Measurements from ENCODE around the gene TCF25. TPM values are rescaled to one million over a fixed set of nuclear protein-coding genes. Genes with fewer than 3 reads are reported as not detected.

Gene TCF25
- total and polyA plus RNA-seq, 2 experiments from 2014 or later = 95.4 to 143 TPM

GRCh38 chr16:89956505-89957215 is 83.3 kb downstream of the TCF25 start (continued):
- TF ChIP-seq NANOG (IDR thresholded peaks at IDR 0.05; ENCODE audit: borderline replicate concordance) (no peak), JUNB (IDR thresholded peaks at IDR 0.05; ENCODE audit: unreplicated experiment) (no peak), REST (IDR thresholded peaks at IDR 0.05; ENCODE audit: unreplicated experiment) (no peak), ZNF114 (CRISPR knock-in tag; IDR thresholded peaks at IDR 0.05) (no peak)
- TF ChIP-seq, protein P1, sequence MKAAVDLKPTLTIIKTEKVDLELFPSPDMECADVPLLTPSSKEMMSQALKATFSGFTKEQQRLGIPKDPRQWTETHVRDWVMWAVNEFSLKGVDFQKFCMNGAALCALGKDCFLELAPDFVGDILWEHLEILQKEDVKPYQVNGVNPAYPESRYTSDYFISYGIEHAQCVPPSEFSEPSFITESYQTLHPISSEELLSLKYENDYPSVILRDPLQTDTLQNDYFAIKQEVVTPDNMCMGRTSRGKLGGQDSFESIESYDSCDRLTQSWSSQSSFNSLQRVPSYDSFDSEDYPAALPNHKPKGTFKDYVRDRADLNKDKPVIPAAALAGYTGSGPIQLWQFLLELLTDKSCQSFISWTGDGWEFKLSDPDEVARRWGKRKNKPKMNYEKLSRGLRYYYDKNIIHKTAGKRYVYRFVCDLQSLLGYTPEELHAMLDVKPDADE (IDR thresholded peaks at IDR 0.05) = no peak

- H3K9me3 Mint-ChIP-seq = no peaks in the 10 kb centered on the region
- H3K4me3 ChIP-seq = no peak overlapping the region
- H3K79me2 ChIP-seq (replicated peaks; ENCODE audit: insufficient read depth) = no peaks in the 10 kb centered on the region
- peaks cover 11% of the 10 kb centered on the region for H3K27me3 Mint-ChIP-seq (ENCODE audit: insufficient read depth, low read depth, poor library complexity)
- no peak overlapping the region for H3K27ac ChIP-seq (ENCODE audit: low read depth)
- no peaks in the 10 kb centered on the region for H3K36me3 ChIP-seq (ENCODE audit: insufficient read depth)
- H3K4me1 Mint-ChIP-seq = peaks cover 9% of the 10 kb centered on the region
- H2AFZ ChIP-seq = no peak overlapping the region
- H3F3A ChIP-seq (replicated peaks; ENCODE audit: low read depth) = no peaks in the 10 kb centered on the region
- H3K9me2 ChIP-seq (ENCODE audit: insufficient read depth) = no peaks in the 10 kb centered on the region
- no peak overlapping the region for H3K27ac Mint-ChIP-seq
- H3K4me3 Mint-ChIP-seq = no peak overlapping the region
- no peak for ATAC-seq
- H3K27me3 ChIP-seq (ENCODE audit: insufficient read depth) = no peaks in the 10 kb centered on the region
- no peak overlapping the region for H3K4me2 ChIP-seq
- no peak for DNase-seq (ENCODE audit: low spot score)
- no peaks in the 10 kb centered on the region; the same call in 1 of the 2 replicates for H4K20me1 ChIP-seq (replicated peaks; ENCODE audit: insufficient read depth)
- H3K4me1 ChIP-seq (ENCODE audit: insufficient read depth) = no peaks in the 10 kb centered on the region
- peaks cover 29% of the 10 kb centered on the region for H3K36me3 Mint-ChIP-seq (ENCODE audit: low read depth)
- TF ChIP-seq STAT1 (IDR thresholded peaks at IDR 0.05; ENCODE audit: unreplicated experiment) (no peak), CREB1 (CRISPR knock-in tag; IDR thresholded peaks at IDR 0.05; ENCODE audit: low read depth) (no peak), EZH2 (IDR thresholded peaks at IDR 0.05; ENCODE audit: low read depth, unreplicated experiment) (no peak), ZNF331 (CRISPR knock-in tag; IDR thresholded peaks at IDR 0.05; ENCODE audit: low read depth) (no peak), CTCF (conservative IDR thresholded peaks at IDR 0.05; ENCODE audit: low read depth in 2 of 2) (no peak), EZH2phosphoT487 (IDR thresholded peaks at IDR 0.05; ENCODE audit: unreplicated experiment) (no peak), JUNB (IDR thresholded peaks at IDR 0.05; ENCODE audit: unreplicated experiment) (no peak)
- TF ChIP-seq, protein P2, sequence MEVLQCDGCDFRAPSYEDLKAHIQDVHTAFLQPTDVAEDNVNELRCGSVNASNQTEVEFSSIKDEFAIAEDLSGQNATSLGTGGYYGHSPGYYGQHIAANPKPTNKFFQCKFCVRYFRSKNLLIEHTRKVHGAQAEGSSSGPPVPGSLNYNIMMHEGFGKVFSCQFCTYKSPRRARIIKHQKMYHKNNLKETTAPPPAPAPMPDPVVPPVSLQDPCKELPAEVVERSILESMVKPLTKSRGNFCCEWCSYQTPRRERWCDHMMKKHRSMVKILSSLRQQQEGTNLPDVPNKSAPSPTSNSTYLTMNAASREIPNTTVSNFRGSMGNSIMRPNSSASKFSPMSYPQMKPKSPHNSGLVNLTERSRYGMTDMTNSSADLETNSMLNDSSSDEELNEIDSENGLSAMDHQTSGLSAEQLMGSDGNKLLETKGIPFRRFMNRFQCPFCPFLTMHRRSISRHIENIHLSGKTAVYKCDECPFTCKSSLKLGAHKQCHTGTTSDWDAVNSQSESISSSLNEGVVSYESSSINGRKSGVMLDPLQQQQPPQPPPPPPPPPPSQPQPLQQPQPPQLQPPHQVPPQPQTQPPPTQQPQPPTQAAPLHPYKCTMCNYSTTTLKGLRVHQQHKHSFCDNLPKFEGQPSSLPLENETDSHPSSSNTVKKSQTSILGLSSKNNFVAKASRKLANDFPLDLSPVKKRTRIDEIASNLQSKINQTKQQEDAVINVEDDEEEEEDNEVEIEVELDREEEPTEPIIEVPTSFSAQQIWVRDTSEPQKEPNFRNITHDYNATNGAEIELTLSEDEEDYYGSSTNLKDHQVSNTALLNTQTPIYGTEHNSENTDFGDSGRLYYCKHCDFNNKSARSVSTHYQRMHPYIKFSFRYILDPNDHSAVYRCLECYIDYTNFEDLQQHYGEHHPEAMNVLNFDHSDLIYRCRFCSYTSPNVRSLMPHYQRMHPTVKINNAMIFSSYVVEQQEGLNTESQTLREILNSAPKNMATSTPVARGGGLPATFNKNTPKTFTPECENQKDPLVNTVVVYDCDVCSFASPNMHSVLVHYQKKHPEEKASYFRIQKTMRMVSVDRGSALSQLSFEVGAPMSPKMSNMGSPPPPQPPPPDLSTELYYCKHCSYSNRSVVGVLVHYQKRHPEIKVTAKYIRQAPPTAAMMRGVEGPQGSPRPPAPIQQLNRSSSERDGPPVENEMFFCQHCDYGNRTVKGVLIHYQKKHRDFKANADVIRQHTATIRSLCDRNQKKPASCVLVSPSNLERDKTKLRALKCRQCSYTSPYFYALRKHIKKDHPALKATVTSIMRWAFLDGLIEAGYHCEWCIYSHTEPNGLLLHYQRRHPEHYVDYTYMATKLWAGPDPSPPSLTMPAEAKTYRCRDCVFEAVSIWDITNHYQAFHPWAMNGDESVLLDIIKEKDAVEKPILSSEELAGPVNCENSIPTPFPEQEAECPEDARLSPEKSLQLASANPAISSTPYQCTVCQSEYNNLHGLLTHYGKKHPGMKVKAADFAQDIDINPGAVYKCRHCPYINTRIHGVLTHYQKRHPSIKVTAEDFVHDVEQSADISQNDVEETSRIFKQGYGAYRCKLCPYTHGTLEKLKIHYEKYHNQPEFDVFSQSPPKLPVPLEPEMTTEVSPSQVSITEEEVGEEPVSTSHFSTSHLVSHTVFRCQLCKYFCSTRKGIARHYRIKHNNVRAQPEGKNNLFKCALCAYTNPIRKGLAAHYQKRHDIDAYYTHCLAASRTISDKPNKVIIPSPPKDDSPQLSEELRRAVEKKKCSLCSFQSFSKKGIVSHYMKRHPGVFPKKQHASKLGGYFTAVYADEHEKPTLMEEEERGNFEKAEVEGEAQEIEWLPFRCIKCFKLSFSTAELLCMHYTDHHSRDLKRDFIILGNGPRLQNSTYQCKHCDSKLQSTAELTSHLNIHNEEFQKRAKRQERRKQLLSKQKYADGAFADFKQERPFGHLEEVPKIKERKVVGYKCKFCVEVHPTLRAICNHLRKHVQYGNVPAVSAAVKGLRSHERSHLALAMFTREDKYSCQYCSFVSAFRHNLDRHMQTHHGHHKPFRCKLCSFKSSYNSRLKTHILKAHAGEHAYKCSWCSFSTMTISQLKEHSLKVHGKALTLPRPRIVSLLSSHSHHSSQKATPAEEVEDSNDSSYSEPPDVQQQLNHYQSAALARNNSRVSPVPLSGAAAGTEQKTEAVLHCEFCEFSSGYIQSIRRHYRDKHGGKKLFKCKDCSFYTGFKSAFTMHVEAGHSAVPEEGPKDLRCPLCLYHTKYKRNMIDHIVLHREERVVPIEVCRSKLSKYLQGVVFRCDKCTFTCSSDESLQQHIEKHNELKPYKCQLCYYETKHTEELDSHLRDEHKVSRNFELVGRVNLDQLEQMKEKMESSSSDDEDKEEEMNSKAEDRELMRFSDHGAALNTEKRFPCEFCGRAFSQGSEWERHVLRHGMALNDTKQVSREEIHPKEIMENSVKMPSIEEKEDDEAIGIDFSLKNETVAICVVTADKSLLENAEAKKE (CRISPR knock-in tag; IDR thresholded peaks at IDR 0.05) = no peak
Observed at GRCh38 chr16:89957216-89957785, 83.9 kb downstream of the TCF25 start.

All from GM23338 (cell line).